SK-N-SH treated with all-trans-retinoic acid at 6 μM for 48 hours (cell line): Measurements from ENCODE around the gene KRTAP4-3.

Experiments
- GLIS3 ChIP-seq: fragments of 250-450 bp; sonication (Bioruptor Pico); IDR thresholded peaks from 2 replicates; pipeline ENCODE4 v1.5.0; 2020; ENCODE audit warnings: mild to moderate bottlenecking, moderate library complexity
- RARB ChIP-seq: fragments of 250-450 bp; sonication (Bioruptor Pico); IDR thresholded peaks from 2 replicates; pipeline ENCODE4 v1.8.0; 2021; ENCODE audit warnings: mild to moderate bottlenecking, moderate library complexity
- SNAI2 ChIP-seq: fragments of 250-450 bp; sonication (Bioruptor Pico); IDR thresholded peaks from 2 replicates; pipeline ENCODE4 v1.5.0; 2020; ENCODE audit warnings: mild to moderate bottlenecking, moderate library complexity
- ZFP30 ChIP-seq: fragments of 450-650 bp; formaldehyde crosslinking; IDR thresholded peaks from 2 replicates; pipeline ENCODE4 v1.5.0; 2022; ENCODE audit warnings: mild to moderate bottlenecking, moderate library complexity
- ZNF8 ChIP-seq: fragments of 450-650 bp; formaldehyde crosslinking; IDR thresholded peaks from 2 replicates; pipeline ENCODE4 v1.5.0; 2020; ENCODE audit warnings: mild to moderate bottlenecking, moderate library complexity

DNA sequence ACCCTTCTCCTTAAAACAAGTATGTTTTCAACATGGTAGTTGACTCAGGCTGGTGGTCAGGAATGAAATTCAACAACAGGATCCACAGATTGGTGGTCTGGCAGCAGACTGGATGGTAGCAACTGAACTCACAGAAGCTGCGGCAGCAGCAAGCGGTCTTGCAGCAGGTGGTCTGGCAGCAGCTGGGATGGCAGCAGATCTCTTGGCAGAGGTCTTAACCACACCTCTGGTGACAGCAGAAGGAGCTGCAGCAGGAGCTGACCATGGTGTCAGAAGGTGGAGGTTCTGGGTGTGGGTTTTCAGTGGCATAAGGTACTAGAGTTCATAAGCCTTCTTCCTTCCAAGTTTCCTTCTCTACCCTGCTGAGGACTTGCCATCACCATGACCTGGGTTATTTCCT is 18.9 kb upstream of the KRTAP4-3 start:
- no peak for TF ChIP-seq RARB (CRISPR knock-in tag)
- no peak for TF ChIP-seq SNAI2 (CRISPR knock-in tag)
- TF ChIP-seq ZNF8 (CRISPR knock-in tag): no peak
- TF ChIP-seq ZFP30 (CRISPR knock-in tag): no peak
- no peak for TF ChIP-seq GLIS3 (CRISPR knock-in tag)
